Choroid plexus epithelial cell (primary cell): ENCODE data around the gene TRABD2B.

Experiments used
- DNase-seq: peaks from one replicate; pipeline ENCODE4 v3.0.0-alpha.2; 2010; ENCODE audit warnings: low read depth
- H3K4me3 ChIP-seq: 2 replicates; pipeline ENCODE4 v1.5.1; 2011; ENCODE audit warnings: low read depth, mild to moderate bottlenecking, control low read depth, low read length, moderate library complexity
- TF ChIP-seq, protein P1 (sequence below): conservative IDR thresholded peaks from 2 replicates; pipeline ENCODE4 v1.5.1; 2011; ENCODE audit warnings: low read depth, mild to moderate bottlenecking, control low read depth, inconsistent platforms, low read length, moderate library complexity

Gene TRABD2B

GRCh38 chr1:47918257-47918867 lies 78.8 kb downstream of the TRABD2B start:
- no peak overlapping the region for H3K4me3 ChIP-seq
- DNase-seq = no peak
- TF ChIP-seq, protein P1, sequence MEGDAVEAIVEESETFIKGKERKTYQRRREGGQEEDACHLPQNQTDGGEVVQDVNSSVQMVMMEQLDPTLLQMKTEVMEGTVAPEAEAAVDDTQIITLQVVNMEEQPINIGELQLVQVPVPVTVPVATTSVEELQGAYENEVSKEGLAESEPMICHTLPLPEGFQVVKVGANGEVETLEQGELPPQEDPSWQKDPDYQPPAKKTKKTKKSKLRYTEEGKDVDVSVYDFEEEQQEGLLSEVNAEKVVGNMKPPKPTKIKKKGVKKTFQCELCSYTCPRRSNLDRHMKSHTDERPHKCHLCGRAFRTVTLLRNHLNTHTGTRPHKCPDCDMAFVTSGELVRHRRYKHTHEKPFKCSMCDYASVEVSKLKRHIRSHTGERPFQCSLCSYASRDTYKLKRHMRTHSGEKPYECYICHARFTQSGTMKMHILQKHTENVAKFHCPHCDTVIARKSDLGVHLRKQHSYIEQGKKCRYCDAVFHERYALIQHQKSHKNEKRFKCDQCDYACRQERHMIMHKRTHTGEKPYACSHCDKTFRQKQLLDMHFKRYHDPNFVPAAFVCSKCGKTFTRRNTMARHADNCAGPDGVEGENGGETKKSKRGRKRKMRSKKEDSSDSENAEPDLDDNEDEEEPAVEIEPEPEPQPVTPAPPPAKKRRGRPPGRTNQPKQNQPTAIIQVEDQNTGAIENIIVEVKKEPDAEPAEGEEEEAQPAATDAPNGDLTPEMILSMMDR = no peak

DNA sequence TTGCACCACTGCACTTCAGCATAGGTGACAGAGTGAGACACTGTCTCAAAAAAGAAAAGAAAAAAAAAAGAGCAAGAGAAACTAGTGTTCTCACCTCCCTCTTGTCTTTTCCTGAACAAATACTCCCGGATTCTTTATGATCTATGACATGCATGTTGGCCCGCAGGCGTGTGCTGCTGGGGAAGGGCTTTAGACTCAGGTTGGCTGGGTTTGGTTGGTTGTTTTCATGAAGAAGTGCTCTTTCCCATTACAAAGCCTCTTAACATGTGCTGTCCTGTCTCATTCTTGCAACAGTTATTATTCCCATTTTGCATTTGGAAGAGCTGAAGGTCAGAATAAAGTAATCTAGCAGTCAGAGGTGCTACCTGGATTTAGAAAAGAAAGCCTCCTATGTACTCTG lies 79.5 kb downstream of the TRABD2B start:
- H3K4me3 ChIP-seq = no peak overlapping the region
- DNase-seq = no peak
- TF ChIP-seq, protein P1 = no peak

DNA sequence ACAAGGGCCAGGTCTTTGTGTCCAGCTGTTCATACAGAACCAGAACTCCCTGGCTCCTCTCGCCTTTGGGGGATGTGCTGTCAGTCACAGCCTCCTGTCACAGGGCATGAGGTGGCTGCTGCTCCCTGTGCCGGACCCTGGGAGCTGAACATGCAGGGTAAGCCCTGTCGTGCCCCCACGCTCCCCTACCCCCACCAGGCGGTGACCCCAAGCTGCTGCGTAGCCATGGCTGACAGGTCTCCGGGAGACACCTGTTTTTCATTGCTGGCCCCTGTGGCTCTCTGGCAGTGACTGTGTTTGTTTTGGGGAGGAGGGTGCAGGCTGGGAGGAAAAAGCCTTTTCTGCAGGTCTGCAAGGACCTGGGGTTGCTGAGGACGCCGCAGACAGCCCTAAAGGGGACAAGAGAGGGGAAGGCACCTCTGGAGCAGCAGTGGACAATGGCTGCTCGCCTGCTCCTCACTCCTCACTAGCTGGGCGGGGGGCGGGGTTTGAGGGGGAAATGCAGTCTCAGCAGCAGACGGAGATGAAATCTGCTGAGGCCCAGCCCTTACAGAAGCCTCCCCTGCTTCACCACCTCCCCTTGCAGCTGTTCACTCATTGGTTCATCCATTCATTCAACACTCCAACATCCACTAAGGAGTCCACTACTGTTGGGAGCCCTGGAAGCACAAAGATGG lies 81.4 kb downstream of the TRABD2B start:
- TF ChIP-seq, protein P1 = no peak
- H3K4me3 ChIP-seq = no peak overlapping the region
- DNase-seq = no peak

- TF ChIP-seq, protein P1 = no peak
- no peak overlapping the region for H3K4me3 ChIP-seq
- no peak for DNase-seq
Observed at GRCh38 chr1:47914952-47915676, 82.1 kb downstream of the TRABD2B start.

- peak; percentile 73 for DNase-seq
- H3K4me3 ChIP-seq = no peak overlapping the region
- TF ChIP-seq, protein P1 = no peak
Observed at GRCh38 chr1:47914218-47914938, 82.8 kb downstream of the TRABD2B start.

DNA sequence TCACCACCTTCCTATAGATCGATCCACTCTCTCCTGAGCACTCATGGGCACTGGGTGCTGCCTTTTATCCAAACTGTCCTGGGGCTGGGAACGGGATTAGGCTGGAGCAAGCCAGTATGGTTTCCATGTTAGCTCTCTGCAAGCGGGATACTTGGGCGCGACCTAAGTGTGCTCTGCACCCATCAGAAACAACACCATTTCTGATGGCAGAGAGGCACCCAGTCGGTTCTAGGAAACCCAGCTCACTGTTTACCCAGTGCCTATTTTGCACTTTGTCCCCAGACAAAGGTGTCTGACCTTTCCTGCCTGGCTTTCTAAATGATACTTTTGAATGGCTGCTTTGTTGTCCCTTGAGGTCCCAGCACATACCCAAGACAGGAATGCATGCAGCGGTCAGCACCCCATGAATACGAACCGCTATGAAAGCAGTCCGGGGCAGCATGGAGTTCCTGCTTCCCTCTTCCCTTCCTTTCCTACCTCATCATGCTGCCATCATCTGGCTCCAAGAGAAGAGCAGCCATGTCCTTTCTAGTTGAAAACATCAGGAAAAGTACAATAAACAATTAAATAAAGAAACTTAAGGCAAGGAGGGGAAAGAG lies 83.9 kb downstream of the TRABD2B start:
- TF ChIP-seq, protein P1 = no peak
- H3K4me3 ChIP-seq = no peak overlapping the region
- DNase-seq = no peak
